Activated T-helper 1 cell treated with anti-CD3 and anti-CD28 coated beads, Interleukin-2, amount 50 U/mL, for 16 hours (primary cell): ENCODE results near the gene ARSB.

Source experiments
- DNase-seq, 2 donors: peaks; one replicate each; pipeline ENCODE4 v3.0.0-alpha.2; 2020; ENCODE audit warnings: low read depth in 1 of 2, low spot score in 1 of 2

The ARSB gene

GRCh38 chr5:78843436-78843835 is 141.7 kb downstream of the ARSB start:
- DNase-seq, result no peak

- no peak for DNase-seq
Measured at GRCh38 chr5:78841767-78842166, 143.3 kb downstream of the ARSB start.

GRCh38 chr5:78838753-78839152 is 146.4 kb downstream of the ARSB start:
- DNase-seq, result no peak

- no peak for DNase-seq
Measured at GRCh38 chr5:78837836-78838235, 147.3 kb downstream of the ARSB start.

- DNase-seq, result no peak
Measured at GRCh38 chr5:78835176-78835575, 149.9 kb downstream of the ARSB start.

GRCh38 chr5:78833284-78833683 is 151.8 kb downstream of the ARSB start:
- DNase-seq, result no peak

GRCh38 chr5:78830528-78831046 is 154.5 kb downstream of the ARSB start:
- no peak for DNase-seq

- no peak for DNase-seq
Measured at GRCh38 chr5:78829811-78830527, 155.1 kb downstream of the ARSB start.

- DNase-seq, result no peak
Measured at GRCh38 chr5:78827725-78828124, 157.4 kb downstream of the ARSB start.

- DNase-seq, result no peak
Measured at GRCh38 chr5:78824831-78825281, 160.3 kb downstream of the ARSB start.

- no peak for DNase-seq
Measured at GRCh38 chr5:78823196-78823595, 161.9 kb downstream of the ARSB start.

GRCh38 chr5:78821536-78822021 is 163.5 kb downstream of the ARSB start:
- no peak for DNase-seq

- DNase-seq, result no peak
Measured at GRCh38 chr5:78819707-78820106, 165.4 kb downstream of the ARSB start.

GRCh38 chr5:78819166-78819565 is 165.9 kb downstream of the ARSB start:
- DNase-seq, result no peak

- no peak for DNase-seq
Measured at GRCh38 chr5:78816143-78816765, 168.9 kb downstream of the ARSB start.

- DNase-seq, result no peak
Measured at GRCh38 chr5:78813906-78814530, 171.1 kb downstream of the ARSB start.

GRCh38 chr5:78813286-78813685 is 171.8 kb downstream of the ARSB start:
- DNase-seq, result no peak

GRCh38 chr5:78811866-78812265 is 173.2 kb downstream of the ARSB start:
- no peak for DNase-seq

- no peak for DNase-seq
Measured at GRCh38 chr5:78811121-78811817, 173.8 kb downstream of the ARSB start.

GRCh38 chr5:78810098-78810920 is 174.8 kb downstream of the ARSB start:
- no peak for DNase-seq

- DNase-seq, result no peak
Measured at GRCh38 chr5:78809444-78809843, 175.7 kb downstream of the ARSB start.
